Measurements from ENCODE around the gene NMNAT1. TPM values are rescaled to one million over a fixed set of nuclear protein-coding genes. Genes with fewer than 3 reads are reported as not detected.
A peak's percentile ranks its signal among the peaks of the same experiment; 100 is the strongest.

The NMNAT1 gene
- 10 to 100 TPM in 1 of 4 donors, 1 to 10 TPM in 3; 4.7 to 13.7 (median 5.8) TPM for total RNA-seq

GRCh38 chr1:9942939-9943788 is at the start of gene NMNAT1, which contains the start of gene LZIC:
NMNAT1 (plus strand) TSS chr1:9943475; CDS start chr1:9972074, 28,599 bp downstream.
LZIC (minus strand) TSS chr1:9943391; CDS start chr1:9936619, 6,772 bp downstream.
- 2% methylated on average over 16 of the region's 53 CpGs for WGBS
- Histone ChIP-seq H3K27me3 (no peaks in the 10 kb centered on the region), H3K9me3 (no peaks in the 10 kb centered on the region), H3K36me3 (peaks cover 15% of the 10 kb centered on the region), H3K4me3 (peak within 1 kb of the TSS; percentile 91), H3K27ac (peak within 1 kb of the TSS; percentile 88), H3K4me1 (peaks cover 19% of the 10 kb centered on the region)
- TF ChIP-seq EP300 (IDR thresholded peaks at IDR 0.05) (no peak), POLR2A (IDR thresholded peaks at IDR 0.05) (peak in 1 of 2 donors; percentile 76), POLR2AphosphoS5 (IDR thresholded peaks at IDR 0.05) (peak in 2 of 3 donors; percentile 77 to 96), CTCF (IDR thresholded peaks at IDR 0.05) (no peak)
- DNase-seq (ENCODE audit: low spot score in 2 of 2) = peak; percentile 96 to 97

- WGBS = 37% methylated on average over 3 of the region's 3 CpGs
- peaks cover 3% of the 10 kb centered on the region for H3K36me3 ChIP-seq
- no peaks in the 10 kb centered on the region for H3K27me3 ChIP-seq
- peak overlapping the region; percentile 94 for H3K27ac ChIP-seq
- no peak for DNase-seq (ENCODE audit: low spot score in 2 of 2)
- TF ChIP-seq EP300 (IDR thresholded peaks at IDR 0.05) (no peak), CTCF (IDR thresholded peaks at IDR 0.05) (no peak), POLR2A (IDR thresholded peaks at IDR 0.05) (no peak), POLR2AphosphoS5 (IDR thresholded peaks at IDR 0.05) (no peak)
- no peaks in the 10 kb centered on the region for H3K9me3 ChIP-seq
- peak overlapping the region; percentile 5 for H3K4me3 ChIP-seq
- peaks cover 75% of the 10 kb centered on the region for H3K4me1 ChIP-seq
These were observed 49.2 kb upstream of the NMNAT1 start for GRCh38 chr1:9894115-9894514.

- TF ChIP-seq CTCF (IDR thresholded peaks at IDR 0.05) (peak in 1 of 2 donors; percentile 11), EP300 (IDR thresholded peaks at IDR 0.05) (no peak)
- Histone ChIP-seq H3K4me1 (peaks cover 67% of the 10 kb centered on the region), H3K27ac (peak overlapping the region; percentile 77)
These were observed 42.9 kb upstream of the NMNAT1 start for GRCh38 chr1:9900142-9901043.

GRCh38 chr1:9901148-9902059 is 41.9 kb upstream of the NMNAT1 start:
- no peak for DNase-seq (ENCODE audit: low spot score in 2 of 2)
- H3K4me1 ChIP-seq = peaks cover 75% of the 10 kb centered on the region
- no peaks in the 10 kb centered on the region for H3K9me3 ChIP-seq
- H3K27ac ChIP-seq = peak overlapping the region; percentile 77
- WGBS = 73% methylated on average over 9 of the region's 9 CpGs
- no peaks in the 10 kb centered on the region for H3K27me3 ChIP-seq
- TF ChIP-seq POLR2AphosphoS5 (IDR thresholded peaks at IDR 0.05) (no peak), EP300 (IDR thresholded peaks at IDR 0.05) (no peak), CTCF (IDR thresholded peaks at IDR 0.05) (no peak), POLR2A (IDR thresholded peaks at IDR 0.05) (no peak)
- H3K36me3 ChIP-seq = no peaks in the 10 kb centered on the region
- no peak overlapping the region for H3K4me3 ChIP-seq

More at GRCh38 chr1:9900142-9901043, 42.9 kb upstream of the NMNAT1 start:
- 61% methylated on average over 14 of the region's 18 CpGs for WGBS
- H3K9me3 ChIP-seq = no peaks in the 10 kb centered on the region
- no peak overlapping the region for H3K4me3 ChIP-seq
- no peak for DNase-seq (ENCODE audit: low spot score in 2 of 2)
- H3K27me3 ChIP-seq = no peaks in the 10 kb centered on the region
- no peaks in the 10 kb centered on the region for H3K36me3 ChIP-seq

Measured in suprapubic skin (tissue), 4 donors.